NCI-H345 (cell line): ENCODE measurements around the gene MED17.
"Not testable (repeated sequence)": the region's sequence is repeated elsewhere in the genome, so short reads cannot be mapped to it uniquely, and the experiment has no call there.

Source experiments
- DNase-seq: peaks from one replicate; lab custom pipeline; 2025; lab: John Stamatoyannopoulos, UW

Gene MED17

GRCh38 chr11:93757924-93758865 is 25.9 kb upstream of the MED17 start:
- no peak for DNase-seq

- DNase-seq, result not testable (repeated sequence)
These were observed 25.0 kb upstream of the MED17 start for GRCh38 chr11:93759123-93759522.

- DNase-seq, result no peak
These were observed 22.2 kb upstream of the MED17 start for GRCh38 chr11:93761910-93762309.

- no peak for DNase-seq
These were observed 18.5 kb upstream of the MED17 start for GRCh38 chr11:93765551-93765950.

GRCh38 chr11:93766504-93766903 is 17.6 kb upstream of the MED17 start:
- DNase-seq, result no peak

- no peak for DNase-seq
These were observed 17.1 kb upstream of the MED17 start for GRCh38 chr11:93767018-93767417.

GRCh38 chr11:93770160-93770559 is 13.9 kb upstream of the MED17 start:
- no peak for DNase-seq

- DNase-seq, result no peak
These were observed 12.0 kb upstream of the MED17 start for GRCh38 chr11:93772123-93772522.

GRCh38 chr11:93773045-93773477 is 11.0 kb upstream of the MED17 start:
- DNase-seq, result no peak

GRCh38 chr11:93773601-93774200 is 10.4 kb upstream of the MED17 start:
- no peak for DNase-seq

- DNase-seq, result not testable (repeated sequence)
These were observed 9.5 kb upstream of the MED17 start for GRCh38 chr11:93774560-93774959.

GRCh38 chr11:93775289-93775688 is 8.8 kb upstream of the MED17 start:
- DNase-seq, result no peak

- DNase-seq, result no peak
These were observed 720 bp upstream of the MED17 start for GRCh38 chr11:93783362-93783761.

GRCh38 chr11:93783765-93784144 is 327 bp upstream of the MED17 start:
- no peak for DNase-seq

GRCh38 chr11:93784935-93785360 is 866 bp downstream of the MED17 start:
- peak; percentile 22 for DNase-seq

- no peak for DNase-seq
These were observed 7.4 kb downstream of the MED17 start for GRCh38 chr11:93791493-93791892.

- DNase-seq, result no peak
These were observed 12.6 kb downstream of the MED17 start for GRCh38 chr11:93796441-93797231.

GRCh38 chr11:93801366-93801765 is 17.3 kb downstream of the MED17 start:
- no peak for DNase-seq

- no peak for DNase-seq
These were observed 20.8 kb downstream of the MED17 start for GRCh38 chr11:93804879-93805278.

- DNase-seq, result no peak
These were observed 23.9 kb downstream of the MED17 start for GRCh38 chr11:93807980-93808379.

- DNase-seq, result no peak
These were observed 29.9 kb downstream of the MED17 start for GRCh38 chr11:93813974-93814373.

GRCh38 chr11:93814966-93815633 is 31.0 kb downstream of the MED17 start:
- DNase-seq, result no peak
